GM12878 (cell line): ENCODE measurements around the gene EFNA4. TPM values are rescaled to one million over a fixed set of nuclear protein-coding genes. Genes with fewer than 3 reads are reported as not detected.

ENCODE experiments used
- ATAC-seq: fragments of 200-7000 bp; cut with Tn5 transposase; 3 replicates; pipeline ENCODE4 v1.9.1; 2020; ENCODE audit warnings: mild to moderate bottlenecking, moderate library complexity
- BruUV-seq: library from RNA; stranded (reverse); fragments of 400-500 nt; replicated peaks from 2 replicates; lab custom pipeline; 2021; lab: Mats Ljungman, UMichigan
- CTCF ChIA-PET: fragments of 300-600 bp; sonication (Branson Sonifier 250); formaldehyde crosslinking; extraction: SDS; loops from one replicate; lab custom pipeline; 2021; ENCODE audit warnings: inconsistent platforms; lab: Yijun Ruan, JAX
- POLR2A ChIA-PET: fragments of 350-600 bp; formaldehyde crosslinking; extraction: SDS; loops from one replicate; lab custom pipeline; 2021; ENCODE audit warnings: inconsistent platforms; lab: Charles Lee
- RAD21 ChIA-PET: fragments of 300-600 bp; sonication (Branson Sonifier 250); formaldehyde crosslinking; loops from one replicate; lab custom pipeline; 2023; ENCODE audit warnings: antibody characterized with exemption; ENCODE audit not compliant: unreplicated experiment; lab: Charles Lee
- SMC1A ChIA-PET: fragments of 300-600 bp; sonication (Branson Sonifier 250); formaldehyde crosslinking; loops from one replicate; lab custom pipeline; 2023; ENCODE audit not compliant: unreplicated experiment, uncharacterized antibody; lab: Charles Lee
- DNase-seq: peaks from one replicate; pipeline ENCODE4 v3.0.0-alpha.2; 2011; ENCODE audit warnings: low read depth, low spot score
- FAIRE-seq: peaks from 3 replicates; lab custom pipeline; 2011; peaks lifted over from hg19 to GRCh38; lab: Jason Lieb, UNC
- H2AFZ ChIP-seq: 2 replicates; pipeline ENCODE4 v1.6.0; 2011; ENCODE audit warnings: low read depth, low read length, control low read depth; ENCODE audit not compliant: control insufficient read depth
- H3K27ac ChIP-seq: 2 replicates; pipeline ENCODE4 v1.5.1; 2011; ENCODE audit warnings: control low read depth; ENCODE audit not compliant: control insufficient read depth, insufficient read depth
- H3K27me3 ChIP-seq, 2 experiments: replicated peaks in 1 of 2; 2 replicates each; pipeline versions ENCODE4 v1.6.0 to v1.6.1; 2011; ENCODE audit warnings: low read length in 1 of 2; ENCODE audit not compliant: control insufficient read depth in 2 of 2, insufficient read depth in 2 of 2
- H3K36me3 ChIP-seq, 2 experiments: 2 replicates each; pipeline ENCODE4 v1.5.1; 2011; ENCODE audit warnings: low read length in 1 of 2; ENCODE audit not compliant: control insufficient read depth in 2 of 2, insufficient read depth in 2 of 2
- H3K4me1 ChIP-seq: 2 replicates; pipeline ENCODE4 v1.6.1; 2011; ENCODE audit warnings: mild to moderate bottlenecking, low read length, moderate library complexity, mixed read lengths; ENCODE audit not compliant: control insufficient read depth, insufficient read depth
- H3K4me2 ChIP-seq: 2 replicates; pipeline ENCODE4 v1.6.0; 2011; ENCODE audit warnings: control low read depth; ENCODE audit not compliant: control insufficient read depth, insufficient read depth
- H3K4me3 ChIP-seq: fragments of 200-600 bp; sonication (generic); 2 replicates; pipeline ENCODE4 v1.5.1; 2016
- H3K79me2 ChIP-seq: 2 replicates; pipeline ENCODE4 v1.6.0; 2011; ENCODE audit warnings: low read length; ENCODE audit not compliant: control insufficient read depth, insufficient read depth
- H3K9ac ChIP-seq: 2 replicates; pipeline ENCODE4 v1.8.0; 2011; ENCODE audit warnings: low read length, control low read depth, mixed read lengths; ENCODE audit not compliant: control insufficient read depth, insufficient read depth
- H3K9me3 ChIP-seq: replicated peaks from 3 replicates; pipeline ENCODE4 v1.5.1; 2011; ENCODE audit warnings: mild to moderate bottlenecking, low read length; ENCODE audit not compliant: control insufficient read depth, insufficient read depth
- H4K20me1 ChIP-seq: 2 replicates; pipeline ENCODE4 v1.6.0; 2011; ENCODE audit not compliant: control insufficient read depth, insufficient read depth
- MAX ChIP-seq: IDR thresholded peaks from 2 replicates; pipeline ENCODE4 v1.6.1; 2012; ENCODE audit warnings: low read depth, low read length, improper control_type of control experiment
- MXI1 ChIP-seq: fragments of 150-350 bp; IDR thresholded peaks from 2 replicates; pipeline ENCODE4 v1.6.1; 2011; ENCODE audit warnings: low read depth, mild to moderate bottlenecking, inconsistent platforms, low read length, improper control_type of control experiment
- NFIC ChIP-seq: IDR thresholded peaks from 2 replicates; pipeline ENCODE4 v1.6.1; 2012; ENCODE audit warnings: low read depth, mild to moderate bottlenecking, inconsistent platforms, low read length, moderate library complexity
- NFXL1 ChIP-seq: fragments of 450-650 bp; IDR thresholded peaks from 2 replicates; pipeline ENCODE4 v1.6.1; 2017; ENCODE audit warnings: antibody characterized with exemption, mild to moderate bottlenecking, borderline replicate concordance
- SRF ChIP-seq, 2 experiments: IDR thresholded peaks; 2 replicates each; pipeline ENCODE4 v1.6.1; 2011; ENCODE audit warnings: low read depth in 2 of 2, low read length in 2 of 2, mild to moderate bottlenecking in 1 of 2, moderate library complexity in 1 of 2
- TCF7 ChIP-seq: IDR thresholded peaks from 2 replicates; pipeline ENCODE4 v1.6.1; 2014; ENCODE audit warnings: antibody characterized with exemption, borderline replicate concordance
- ZNF687 ChIP-seq: fragments of 450-650 bp; IDR thresholded peaks from 2 replicates; pipeline ENCODE4 v1.6.1; 2017; ENCODE audit warnings: mild to moderate bottlenecking, moderate library complexity
- WGBS: methylation state at CpG from one replicate; pipeline ENCODE4 v1.1.6; 2016; ENCODE audit warnings: low lambda C conversion rate; ENCODE audit not compliant: insufficient replicate concordance, insufficient coverage; ENCODE audit errors: missing lambda C conversion rate; 5-methylcytosine and 5-hydroxymethylcytosine counted together
- in situ Hi-C: fragments of 300-500 bp; cut with MboI; formaldehyde crosslinking; loops from 9 replicates; pipeline ENCODE4 v1.14.3; 2018; ENCODE audit warnings: mixed read lengths
- intact Hi-C: fragments of 100-400 bp; cut with micrococcal nuclease; formaldehyde crosslinking; loops from one replicate; pipeline ENCODE4 v1.14.2; 2022; ENCODE audit not compliant: unreplicated experiment
- polyA plus RNA-seq, 11 experiments: library from polyadenylated mRNA; depleted of rRNA in 4 of 11; unstranded in 6 of 11; stranded (reverse) in 5 of 11; fragments of >200 nt; fragmentation: Nextera tagmentation in 4 of 11; fragmentation: Illumina TruSeq in 1 of 11; extraction: Ambion mirVana in 4 of 11; extraction: Trizol in 1 of 11; gene quantifications; 1 replicate in 1 of 11; 2 replicates in 10 of 11; pipeline versions ENCODE4 v1.2.1 to v1.2.3, GENCODE V29; 2011 to 2016; ENCODE audit warnings: inconsistent platforms in 2 of 11, missing spikeins in 2 of 11, low read depth in 1 of 11
- total RNA-seq, 4 experiments: library from RNA; depleted of rRNA in 3 of 4; stranded (reverse); fragments of >200 nt in 3 of 4; fragmentation: Illumina TruSeq in 1 of 4; extraction: Trizol in 1 of 4; gene quantifications; 2 replicates each; pipeline versions ENCODE4 v1.2.1 to v1.2.3, GENCODE V29; 2013 to 2021
- TF ChIP-seq, protein P1 (sequence below): fragments of 450-650 bp; IDR thresholded peaks from 2 replicates; pipeline ENCODE4 v1.6.1; 2016; ENCODE audit warnings: mild to moderate bottlenecking

EFNA4 gene
- total and polyA plus RNA-seq, 10 of the 15 experiments (the other 5 are each of a cell fraction or from before 2014, with no cell fraction given): 0.52 to 14.1 (median 4.8) TPM

- no peak overlapping the region for H3K9ac ChIP-seq
- FAIRE-seq (no peak), ATAC-seq (no peak), DNase-seq (no peak)
- ChIA-PET POLR2A (interaction anchor here (1.0 to 1.5 kb wide), 2 partner anchors 10 to 12 kb away, joined by 3 to 5 read pairs; no protein-coding TSS in a partner anchor), SMC1A (interaction anchor here (0.8 to 1.2 kb wide), 3 partner anchors 15 to 92 kb away, joined by 3 to 4 read pairs (median 3); no protein-coding TSS in a partner anchor), CTCF (interaction anchor here (0.7 to 3.2 kb wide), 5 partner anchors 9 to 869 kb away, joined by 3 to 32 read pairs (median 8); partner anchors contain the start of gene EFNA4), RAD21 (interaction anchor here (1.7 kb wide), 1 partner anchor 12 kb away, joined by 7 read pairs; the partner anchor contains the start of gene EFNA4)
- no peak overlapping the region for H2AFZ ChIP-seq
- TF ChIP-seq TCF7: no peak
- TF ChIP-seq SRF (IDR thresholded peaks at IDR 0.05; ENCODE audit: low read depth in 2 of 2, low read length in 2 of 2): peak; percentile 55 to 72; a peak in 3 of 4 replicates
- H3K4me2 ChIP-seq: no peak overlapping the region
- peaks cover 19% of the 10 kb centered on the region for H3K4me1 ChIP-seq
- WGBS: 0% methylated on average over 1 of the region's 1 CpG
- no peaks in the 10 kb centered on the region for H3K79me2 ChIP-seq
- H3K27ac ChIP-seq: no peak overlapping the region
- intact Hi-C loops: no loop called here
- no peaks in the 10 kb centered on the region for H3K36me3 ChIP-seq
- in situ Hi-C loops: no loop called here
- H4K20me1 ChIP-seq: no peaks in the 10 kb centered on the region
- peaks cover 11 to 15% of the 10 kb centered on the region in 2 experiments; a peak in 3 of 4 replicates for H3K27me3 ChIP-seq
- H3K9me3 ChIP-seq: no peaks in the 10 kb centered on the region
- H3K4me3 ChIP-seq: no peak overlapping the region
- no TSS peak for BruUV-seq
Observed at GRCh38 chr1:155076371-155076770, 12.8 kb downstream of the EFNA4 start.

- ChIA-PET SMC1A (interaction anchor here (0.6 to 1.7 kb wide), 2 partner anchors 13 to 37 kb away, joined by 3 to 5 read pairs; no protein-coding TSS in a partner anchor), POLR2A (interaction anchor here (1.0 kb wide), 1 partner anchor 13 kb away, joined by 3 read pairs; no protein-coding TSS in a partner anchor), RAD21 (no interaction called here), CTCF (interaction anchor here (1.5 to 4.4 kb wide), 3 partner anchors 9 to 15 kb away, joined by 5 to 27 read pairs (median 17); partner anchors contain the start of gene EFNA4)
- in situ Hi-C loops (no loop called here), intact Hi-C loops (no loop called here)
- Histone ChIP-seq H3K9ac (no peak overlapping the region), H4K20me1 (no peaks in the 10 kb centered on the region), H2AFZ (no peak overlapping the region), H3K4me2 (no peak overlapping the region), H3K4me3 (no peak overlapping the region), H3K27ac (no peak overlapping the region), H3K4me1 (peaks cover 22% of the 10 kb centered on the region), H3K27me3 (peaks cover 14 to 16% of the 10 kb centered on the region in 2 experiments; a peak in 3 of 4 replicates), H3K79me2 (no peaks in the 10 kb centered on the region), H3K9me3 (no peaks in the 10 kb centered on the region), H3K36me3 (no peaks in the 10 kb centered on the region)
- 63% methylated on average over 3 of the region's 3 CpGs for WGBS
- FAIRE-seq: no peak
- no peak for ATAC-seq
- BruUV-seq: no TSS peak
- DNase-seq: no peak
- TF ChIP-seq NFIC (no peak), MAX (no peak), MXI1 (no peak), ZNF687 (no peak), NFXL1 (no peak)
- TF ChIP-seq, protein P1, sequence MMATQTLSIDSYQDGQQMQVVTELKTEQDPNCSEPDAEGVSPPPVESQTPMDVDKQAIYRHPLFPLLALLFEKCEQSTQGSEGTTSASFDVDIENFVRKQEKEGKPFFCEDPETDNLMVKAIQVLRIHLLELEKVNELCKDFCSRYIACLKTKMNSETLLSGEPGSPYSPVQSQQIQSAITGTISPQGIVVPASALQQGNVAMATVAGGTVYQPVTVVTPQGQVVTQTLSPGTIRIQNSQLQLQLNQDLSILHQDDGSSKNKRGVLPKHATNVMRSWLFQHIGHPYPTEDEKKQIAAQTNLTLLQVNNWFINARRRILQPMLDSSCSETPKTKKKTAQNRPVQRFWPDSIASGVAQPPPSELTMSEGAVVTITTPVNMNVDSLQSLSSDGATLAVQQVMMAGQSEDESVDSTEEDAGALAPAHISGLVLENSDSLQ: no peak
Observed at GRCh38 chr1:155077346-155077745, 13.8 kb downstream of the EFNA4 start.
